MM.1S (cell line): Measurements from ENCODE around the gene TNK2.

ENCODE experiments used
- EZH2 ChIP-seq: fragments of 300-600 bp; sonication (generic); optimal IDR thresholded peaks from 2 replicates; pipeline ENCODE3; 2017; ENCODE audit warnings: low read depth, mild to moderate bottlenecking, antibody characterized with exemption, low read length, mixed read lengths
- EZH2phosphoT487 ChIP-seq: fragments of 300-600 bp; sonication (generic); IDR thresholded peaks from 2 replicates; pipeline ENCODE4 v1.6.1; 2018; ENCODE audit warnings: antibody characterized with exemption, low read length
- TF ChIP-seq, protein P1 (sequence below): fragments of 300-600 bp; sonication (generic); IDR thresholded peaks from 2 replicates; pipeline ENCODE4 v1.5.1; 2016; ENCODE audit warnings: antibody characterized with exemption, low read length, mixed read lengths

DNA sequence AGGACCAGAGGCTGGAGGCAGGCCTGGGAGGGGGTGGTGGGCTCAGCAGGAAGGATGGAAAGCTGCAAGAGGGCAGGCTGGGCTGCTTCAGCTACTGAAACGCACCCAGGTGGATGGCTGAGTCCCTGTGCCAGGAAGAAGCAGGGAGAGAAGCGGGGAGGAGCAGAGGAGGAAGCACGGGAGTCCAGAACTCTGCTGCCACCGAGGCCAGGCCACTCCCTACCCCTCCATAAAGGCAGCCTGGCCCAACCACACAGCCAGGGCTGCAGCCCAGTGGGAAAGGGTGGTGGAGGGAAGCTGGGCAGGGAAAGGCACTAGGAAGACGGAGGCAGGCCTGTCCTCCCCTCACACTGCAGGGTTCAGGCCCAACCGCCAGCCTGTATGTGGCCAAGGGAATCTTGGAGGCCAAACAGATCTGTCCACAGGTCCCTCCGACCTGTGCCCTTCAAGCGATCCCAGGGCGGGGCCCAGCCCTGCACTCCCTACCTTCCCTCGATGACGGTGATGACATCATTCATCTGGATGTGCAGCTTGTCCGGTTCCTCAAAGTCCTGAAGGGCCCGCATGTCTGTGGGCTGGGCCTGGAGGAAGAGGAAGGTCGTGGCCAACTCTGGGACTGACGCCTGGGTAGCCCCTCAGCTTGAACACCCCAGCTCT, 30.5 kb downstream of the TNK2 start:
- TF ChIP-seq, protein P1, sequence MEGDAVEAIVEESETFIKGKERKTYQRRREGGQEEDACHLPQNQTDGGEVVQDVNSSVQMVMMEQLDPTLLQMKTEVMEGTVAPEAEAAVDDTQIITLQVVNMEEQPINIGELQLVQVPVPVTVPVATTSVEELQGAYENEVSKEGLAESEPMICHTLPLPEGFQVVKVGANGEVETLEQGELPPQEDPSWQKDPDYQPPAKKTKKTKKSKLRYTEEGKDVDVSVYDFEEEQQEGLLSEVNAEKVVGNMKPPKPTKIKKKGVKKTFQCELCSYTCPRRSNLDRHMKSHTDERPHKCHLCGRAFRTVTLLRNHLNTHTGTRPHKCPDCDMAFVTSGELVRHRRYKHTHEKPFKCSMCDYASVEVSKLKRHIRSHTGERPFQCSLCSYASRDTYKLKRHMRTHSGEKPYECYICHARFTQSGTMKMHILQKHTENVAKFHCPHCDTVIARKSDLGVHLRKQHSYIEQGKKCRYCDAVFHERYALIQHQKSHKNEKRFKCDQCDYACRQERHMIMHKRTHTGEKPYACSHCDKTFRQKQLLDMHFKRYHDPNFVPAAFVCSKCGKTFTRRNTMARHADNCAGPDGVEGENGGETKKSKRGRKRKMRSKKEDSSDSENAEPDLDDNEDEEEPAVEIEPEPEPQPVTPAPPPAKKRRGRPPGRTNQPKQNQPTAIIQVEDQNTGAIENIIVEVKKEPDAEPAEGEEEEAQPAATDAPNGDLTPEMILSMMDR: no peak
- TF ChIP-seq EZH2 (no peak), EZH2phosphoT487 (no peak)
